H1 (cell line): ENCODE measurements around the gene RECK. TPM values are rescaled to one million over a fixed set of nuclear protein-coding genes. Genes with fewer than 3 reads are reported as not detected.

Experiments used
- CTCF ChIA-PET: fragments of 300-600 bp; sonication (Branson Sonifier 250); formaldehyde crosslinking; loops from one replicate; lab custom pipeline; 2021; ENCODE audit not compliant: partially characterized antibody; lab: Charles Lee
- POLR2A ChIA-PET: fragments of 300-600 bp; sonication (Branson Sonifier 250); formaldehyde crosslinking; loops from one replicate; lab custom pipeline; 2021; ENCODE audit warnings: inconsistent platforms; ENCODE audit not compliant: partially characterized antibody; lab: Charles Lee
- DNase-seq, 2 experiments: peaks; one replicate each; pipeline versions ENCODE4 v3.0.0 to v3.0.0-alpha.2; 2010 to 2022; ENCODE audit warnings: low spot score in 2 of 2, low read depth in 1 of 2, mixed read lengths in 1 of 2
- FAIRE-seq: peaks from 2 replicates; lab custom pipeline; 2011; peaks lifted over from hg19 to GRCh38; lab: Jason Lieb, UNC
- H2AFZ ChIP-seq: 2 replicates; pipeline ENCODE4 v1.8.1; 2012; ENCODE audit warnings: low read length, inconsistent platforms
- H2AK5ac ChIP-seq: 2 replicates; pipeline ENCODE4 v1.6.1; 2013; ENCODE audit warnings: low read depth, low read length
- H2BK120ac ChIP-seq: replicated peaks from 2 replicates; pipeline ENCODE3; 2013; ENCODE audit warnings: low read depth, low read length, inconsistent platforms
- H2BK12ac ChIP-seq: 2 replicates; pipeline ENCODE4 v1.6.1; 2013; ENCODE audit warnings: low read depth, low read length
- H2BK15ac ChIP-seq: 2 replicates; pipeline ENCODE4 v1.6.1; 2013; ENCODE audit warnings: low read length
- H2BK20ac ChIP-seq: 2 replicates; pipeline ENCODE4 v1.6.1; 2013; ENCODE audit warnings: low read length
- H2BK5ac ChIP-seq: 2 replicates; pipeline ENCODE4 v1.6.1; 2013; ENCODE audit warnings: low read depth, low read length
- H3K14ac ChIP-seq: 2 replicates; pipeline ENCODE4 v1.6.1; 2013; ENCODE audit warnings: inconsistent platforms; ENCODE audit not compliant: insufficient read length
- H3K18ac ChIP-seq: 2 replicates; pipeline ENCODE4 v1.6.1; 2013; ENCODE audit warnings: low read length; ENCODE audit errors: extremely low read depth
- H3K23ac ChIP-seq: 2 replicates; pipeline ENCODE4 v1.6.1; 2013; ENCODE audit warnings: inconsistent platforms; ENCODE audit not compliant: insufficient read length
- H3K23me2 ChIP-seq: 2 replicates; pipeline ENCODE4 v1.6.1; 2013; ENCODE audit warnings: low read depth, low read length
- H3K27ac ChIP-seq: 2 replicates; pipeline ENCODE4 v1.6.1; 2011; ENCODE audit warnings: low read depth, low read length, inconsistent platforms
- H3K27me3 ChIP-seq, 4 experiments: replicated peaks in 1 of 4; 1 replicate in 1 of 4; 2 replicates in 3 of 4; pipeline versions ENCODE4 v1.6.1 to v1.8.1; 2011 to 2013; ENCODE audit warnings: low read length in 3 of 4, mild to moderate bottlenecking in 3 of 4, inconsistent platforms in 2 of 4, mixed read lengths in 2 of 4, moderate library complexity in 1 of 4; ENCODE audit not compliant: control insufficient read depth in 3 of 4, insufficient read depth in 3 of 4; ENCODE audit errors: extremely low read depth in 1 of 4
- H3K36me3 ChIP-seq, 4 experiments: 2 replicates each; pipeline versions ENCODE4 v1.6.1 to v1.8.1; 2011 to 2013; ENCODE audit warnings: mild to moderate bottlenecking in 4 of 4, low read length in 3 of 4, moderate library complexity in 2 of 4, control low read depth in 1 of 4, inconsistent platforms in 1 of 4; ENCODE audit not compliant: insufficient read depth in 4 of 4, control insufficient read depth in 2 of 4
- H3K4ac ChIP-seq: replicated peaks from 2 replicates; pipeline ENCODE3; 2013; ENCODE audit warnings: low read length, low read depth, mixed read lengths, inconsistent platforms; ENCODE audit not compliant: insufficient read length
- H3K4me1 ChIP-seq, 4 experiments: replicated peaks in 1 of 4; 1 replicate in 1 of 4; 2 replicates in 3 of 4; pipeline versions ENCODE4 v1.6.1 to v1.8.1; 2011 to 2013; ENCODE audit warnings: low read length in 3 of 4, inconsistent platforms in 2 of 4, mixed read lengths in 1 of 4; ENCODE audit not compliant: insufficient read depth in 4 of 4, control insufficient read depth in 3 of 4
- H3K4me2 ChIP-seq, 2 experiments: 2 replicates each; pipeline versions ENCODE4 v1.6.1 to v1.8.1; 2011 to 2013; ENCODE audit warnings: low read depth in 2 of 2, low read length in 2 of 2, control low read depth in 1 of 2, inconsistent platforms in 1 of 2, mild to moderate bottlenecking in 1 of 2; ENCODE audit not compliant: insufficient read depth in 1 of 2
- H3K4me3 ChIP-seq, 4 experiments: fragments of 200-600, 300-600 bp in 1 of 4; sonication (generic), shearing (Covaris generic), sonication (Bioruptor Twin) in 1 of 4; 2 replicates each; pipeline versions ENCODE4 v1.5.1 to v1.8.1; 2011 to 2016; ENCODE audit warnings: low read length in 4 of 4, low read depth in 3 of 4, control low read depth in 2 of 4, inconsistent platforms in 2 of 4, mild to moderate bottlenecking in 2 of 4, mixed read lengths in 1 of 4, moderate library complexity in 1 of 4; ENCODE audit not compliant: insufficient read depth in 2 of 4; ENCODE audit errors: extremely low read depth in 1 of 4
- H3K56ac ChIP-seq: replicated peaks from 2 replicates; pipeline ENCODE3; 2013; ENCODE audit warnings: low read depth, mild to moderate bottlenecking, mixed read lengths, low read length, inconsistent platforms; ENCODE audit not compliant: insufficient read length
- H3K79me1 ChIP-seq: 2 replicates; pipeline ENCODE4 v1.6.1; 2013; ENCODE audit warnings: low read depth, low read length, control low read depth
- H3K79me2 ChIP-seq, 2 experiments: 2 replicates each; pipeline versions ENCODE4 v1.6.1 to v1.8.1; 2012 to 2013; ENCODE audit warnings: low read length in 2 of 2, mild to moderate bottlenecking in 2 of 2, inconsistent platforms in 1 of 2; ENCODE audit not compliant: insufficient read depth in 2 of 2, control insufficient read depth in 1 of 2
- H3K9ac ChIP-seq, 4 experiments: replicated peaks in 1 of 4; 1 replicate in 1 of 4; 2 replicates in 3 of 4; pipeline versions ENCODE4 v1.6.1 to v1.8.1; 2011 to 2013; ENCODE audit warnings: low read depth in 3 of 4, low read length in 3 of 4, control low read depth in 2 of 4, mild to moderate bottlenecking in 2 of 4, moderate library complexity in 2 of 4, inconsistent platforms in 1 of 4; ENCODE audit errors: extremely low read depth in 1 of 4
- H3K9me3 ChIP-seq, 2 experiments: 2 replicates each; pipeline versions ENCODE4 v1.6.1 to v1.8.1; 2012 to 2013; ENCODE audit warnings: mild to moderate bottlenecking in 2 of 2, moderate library complexity in 2 of 2, control low read depth in 1 of 2, inconsistent platforms in 1 of 2, low read depth in 1 of 2, low read length in 1 of 2, mixed read lengths in 1 of 2; ENCODE audit not compliant: insufficient read depth in 2 of 2
- H4K20me1 ChIP-seq, 2 experiments: replicated peaks in 1 of 2; 2 replicates each; pipeline versions ENCODE3 to v1.8.1; 2011 to 2013; ENCODE audit warnings: inconsistent platforms in 2 of 2, low read length in 2 of 2, mild to moderate bottlenecking in 1 of 2; ENCODE audit not compliant: insufficient read depth in 2 of 2, control insufficient read depth in 1 of 2
- H4K5ac ChIP-seq: 2 replicates; pipeline ENCODE4 v1.6.1; 2013; ENCODE audit warnings: low read length, low read depth, mixed read lengths, inconsistent platforms; ENCODE audit not compliant: insufficient read length
- H4K8ac ChIP-seq: 2 replicates; pipeline ENCODE4 v1.8.0; 2013; ENCODE audit warnings: mild to moderate bottlenecking, moderate library complexity, low read length, inconsistent platforms; ENCODE audit not compliant: insufficient read depth; ENCODE audit errors: extremely low read depth
- H4K91ac ChIP-seq: replicated peaks from 2 replicates; pipeline ENCODE3; 2013; ENCODE audit warnings: low read length, mixed read lengths, inconsistent platforms; ENCODE audit not compliant: insufficient read length
- ASH2L ChIP-seq: fragments of 200-600, 300-600 bp; sonication (generic); IDR thresholded peaks from one replicate; pipeline ENCODE4 v1.7.1; 2017; ENCODE audit warnings: low read length
- E2F6 ChIP-seq: IDR thresholded peaks from 2 replicates; pipeline ENCODE4 v1.6.1; 2012; ENCODE audit warnings: inconsistent platforms
- WGBS, 2 experiments: shearing (Covaris generic) in 1 of 2; methylation state at CpG; one replicate each; pipeline versions ENCODE4 v1.1.6 to v1.1.7; 2013 to 2015; ENCODE audit warnings: low lambda C conversion rate in 2 of 2, mixed read lengths in 2 of 2, inconsistent platforms in 1 of 2, low coverage in 1 of 2, missing lambda C conversion rate in 1 of 2; ENCODE audit not compliant: insufficient replicate concordance in 2 of 2, insufficient coverage in 1 of 2, insufficient read length in 1 of 2; ENCODE audit errors: extremely low coverage in 1 of 2, missing lambda C conversion rate in 1 of 2; 5-methylcytosine and 5-hydroxymethylcytosine counted together
- polyA plus RNA-seq, 7 experiments: library from polyadenylated mRNA; depleted of rRNA in 3 of 7; stranded (reverse) in 5 of 7; unstranded in 2 of 7; fragments of >200 nt in 5 of 7; fragments of 200-250 nt in 2 of 7; gene quantifications; 1 replicate in 5 of 7; 2 replicates in 1 of 7; 4 replicates in 1 of 7; pipeline versions ENCODE4 v1.2.1 to v1.2.3, GENCODE V29; 2011 to 2013; ENCODE audit warnings: missing spikeins in 2 of 7, mixed read lengths in 2 of 7
- total RNA-seq: library from RNA; stranded (reverse); fragmentation: NEBNext Ultra II Directional; extraction: Animal tissue kit (Norgen Biotek cat#: 25700); gene quantifications from 2 replicates; pipeline ENCODE4 v1.2.1, GENCODE V29; 2021

Gene RECK
- total and polyA plus RNA-seq, 2 of the 8 experiments (the other 6 are each of a cell fraction or from before 2014, with no cell fraction given): 5.4 to 9.8 TPM

- no peak overlapping the region for H4K5ac ChIP-seq
- TF ChIP-seq E2F6 (no peak), ASH2L (no peak)
These were observed 91.0 kb downstream of the RECK start for GRCh38 chr9:36127652-36128244.

More at GRCh38 chr9:36127652-36128244, 91.0 kb downstream of the RECK start:
- H3K56ac ChIP-seq: no peak overlapping the region
- no peak overlapping the region for H3K23ac ChIP-seq
- no peak overlapping the region for H2AK5ac ChIP-seq
- no peaks in the 10 kb centered on the region for H3K23me2 ChIP-seq
- no peaks in the 10 kb centered on the region for H3K79me2 ChIP-seq
- no peak overlapping the region for H4K91ac ChIP-seq
- no peaks in the 10 kb centered on the region for H3K9me3 ChIP-seq
- FAIRE-seq: no peak
- H3K79me1 ChIP-seq: no peaks in the 10 kb centered on the region
- no peaks in the 10 kb centered on the region; a peak in 2 of 8 replicates for H3K36me3 ChIP-seq
- no peaks in the 10 kb centered on the region for H3K4me1 ChIP-seq
- no peak overlapping the region for H2AFZ ChIP-seq
- H2BK15ac ChIP-seq: no peak overlapping the region
- H3K4me3 ChIP-seq: no peak overlapping the region
- no peak overlapping the region for H3K27ac ChIP-seq
- no peak overlapping the region for H3K14ac ChIP-seq
- CTCF ChIA-PET: interaction anchor here (0.7 to 4.7 kb wide), 3 partner anchors 17 to 26 kb away, joined by 3 to 23 read pairs (median 4); no protein-coding TSS in a partner anchor
- DNase-seq: no peak
- WGBS, 2 experiments: 92% methylated on average over 5 of the region's 5 CpGs; no CpG with 5 or more reads in 1 of the 2 experiments
- H3K27me3 ChIP-seq: no peaks in the 10 kb centered on the region; a peak in 3 of 7 replicates
- no peak overlapping the region for H2BK12ac ChIP-seq
- H2BK5ac ChIP-seq: no peak overlapping the region
- H2BK20ac ChIP-seq: no peak overlapping the region
- no peak overlapping the region for H4K8ac ChIP-seq
- H4K20me1 ChIP-seq: no peaks in the 10 kb centered on the region
- no peak overlapping the region for H2BK120ac ChIP-seq
- no peak overlapping the region for H3K4ac ChIP-seq
- H3K9ac ChIP-seq: no peak overlapping the region
- no peak overlapping the region for H3K4me2 ChIP-seq
- POLR2A ChIA-PET: interaction anchor here (2.6 kb wide), 1 partner anchor 36 kb away, joined by 9 read pairs; no protein-coding TSS in a partner anchor
- H3K18ac ChIP-seq: no peak overlapping the region
